ENCODE measurements around the gene SPR. TPM values are rescaled to one million over a fixed set of nuclear protein-coding genes. Genes with fewer than 3 reads are reported as not detected.

SPR gene
- total RNA-seq, 4 donors from 2014 or later = 30.3 to 57.0 (median 50.3) TPM

GRCh38 chr2:72933646-72934151 lies 46.5 kb downstream of the SPR start:
- H3K9me3 ChIP-seq = no peaks in the 10 kb centered on the region
- DNase-seq (ENCODE audit: extremely low spot score) = no peak
- H3K4me1 ChIP-seq = peaks cover 0 to 16% (median 12%) of the 10 kb centered on the region in 4 donors
- TF ChIP-seq, protein P1, sequence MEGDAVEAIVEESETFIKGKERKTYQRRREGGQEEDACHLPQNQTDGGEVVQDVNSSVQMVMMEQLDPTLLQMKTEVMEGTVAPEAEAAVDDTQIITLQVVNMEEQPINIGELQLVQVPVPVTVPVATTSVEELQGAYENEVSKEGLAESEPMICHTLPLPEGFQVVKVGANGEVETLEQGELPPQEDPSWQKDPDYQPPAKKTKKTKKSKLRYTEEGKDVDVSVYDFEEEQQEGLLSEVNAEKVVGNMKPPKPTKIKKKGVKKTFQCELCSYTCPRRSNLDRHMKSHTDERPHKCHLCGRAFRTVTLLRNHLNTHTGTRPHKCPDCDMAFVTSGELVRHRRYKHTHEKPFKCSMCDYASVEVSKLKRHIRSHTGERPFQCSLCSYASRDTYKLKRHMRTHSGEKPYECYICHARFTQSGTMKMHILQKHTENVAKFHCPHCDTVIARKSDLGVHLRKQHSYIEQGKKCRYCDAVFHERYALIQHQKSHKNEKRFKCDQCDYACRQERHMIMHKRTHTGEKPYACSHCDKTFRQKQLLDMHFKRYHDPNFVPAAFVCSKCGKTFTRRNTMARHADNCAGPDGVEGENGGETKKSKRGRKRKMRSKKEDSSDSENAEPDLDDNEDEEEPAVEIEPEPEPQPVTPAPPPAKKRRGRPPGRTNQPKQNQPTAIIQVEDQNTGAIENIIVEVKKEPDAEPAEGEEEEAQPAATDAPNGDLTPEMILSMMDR (IDR thresholded peaks at IDR 0.05) = no peak
- no peak for TF ChIP-seq EP300 (IDR thresholded peaks at IDR 0.05)
- intact Hi-C loops (cut with DNase I) = no loop called here
- WGBS = 92% methylated on average over 11 of the region's 12 CpGs
- H3K27me3 ChIP-seq = peaks cover 0 to 56% (median 6%) of the 10 kb centered on the region in 4 donors
- no peak overlapping the region for H3K27ac ChIP-seq (replicated peaks in 1 of 4)
- H3K36me3 ChIP-seq = no peaks in the 10 kb centered on the region
- no peak overlapping the region for H3K4me3 ChIP-seq

- no peak overlapping the region for H3K27ac ChIP-seq (replicated peaks in 1 of 4)
- peaks cover 0 to 44% (median 0%) of the 10 kb centered on the region in 4 donors for H3K27me3 ChIP-seq
- TF ChIP-seq, protein P1 (IDR thresholded peaks at IDR 0.05) = peak in 1 of 3 experiments; percentile 5
- TF ChIP-seq POLR2AphosphoS5 (IDR thresholded peaks at IDR 0.05) = no peak
- WGBS = 89% methylated on average over 14 of the region's 14 CpGs
- peaks cover 0 to 16% (median 12%) of the 10 kb centered on the region in 4 donors for H3K4me1 ChIP-seq
- DNase-seq (ENCODE audit: extremely low spot score) = no peak
- intact Hi-C loops (cut with DNase I) = no loop called here
- H3K9me3 ChIP-seq = no peaks in the 10 kb centered on the region
- no peaks in the 10 kb centered on the region for H3K36me3 ChIP-seq
- H3K4me3 ChIP-seq = no peak overlapping the region
Observed at GRCh38 chr2:72934683-72935610, 47.7 kb downstream of the SPR start.

DNA sequence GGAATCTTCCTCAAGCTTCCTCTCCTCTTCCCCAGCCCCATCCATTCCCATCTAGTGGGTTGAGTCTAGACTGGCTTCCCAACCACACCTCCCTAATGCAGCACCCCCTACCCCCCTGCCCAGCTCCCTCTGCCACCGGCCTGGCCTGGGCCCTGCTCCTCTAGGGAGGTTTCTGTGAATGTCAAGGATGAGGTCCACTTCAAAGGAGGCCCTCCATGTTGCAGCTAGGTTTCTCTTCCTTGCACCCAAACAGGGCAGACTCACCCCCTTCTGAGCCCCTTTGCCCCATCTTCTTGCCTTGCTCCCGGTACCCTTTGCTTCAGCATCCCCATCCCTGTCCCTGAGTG lies 48.4 kb downstream of the SPR start:
- no peak for DNase-seq (ENCODE audit: extremely low spot score)
- Histone ChIP-seq H3K9me3 (no peaks in the 10 kb centered on the region), H3K36me3 (no peaks in the 10 kb centered on the region), H3K27ac (replicated peaks in 1 of 4) (no peak overlapping the region), H3K4me3 (no peak overlapping the region), H3K27me3 (peaks cover 0 to 40% (median 0%) of the 10 kb centered on the region in 4 donors), H3K4me1 (peaks cover 0 to 16% (median 12%) of the 10 kb centered on the region in 4 donors)
- TF ChIP-seq, protein P1 (IDR thresholded peaks at IDR 0.05) = no peak
- TF ChIP-seq POLR2A (IDR thresholded peaks at IDR 0.05; ENCODE audit: low read depth) (no peak), EP300 (IDR thresholded peaks at IDR 0.05) (no peak), POLR2AphosphoS5 (IDR thresholded peaks at IDR 0.05) (no peak)
- 96% methylated on average over 2 of the region's 2 CpGs for WGBS
- intact Hi-C loops (cut with DNase I) = no loop called here

DNA sequence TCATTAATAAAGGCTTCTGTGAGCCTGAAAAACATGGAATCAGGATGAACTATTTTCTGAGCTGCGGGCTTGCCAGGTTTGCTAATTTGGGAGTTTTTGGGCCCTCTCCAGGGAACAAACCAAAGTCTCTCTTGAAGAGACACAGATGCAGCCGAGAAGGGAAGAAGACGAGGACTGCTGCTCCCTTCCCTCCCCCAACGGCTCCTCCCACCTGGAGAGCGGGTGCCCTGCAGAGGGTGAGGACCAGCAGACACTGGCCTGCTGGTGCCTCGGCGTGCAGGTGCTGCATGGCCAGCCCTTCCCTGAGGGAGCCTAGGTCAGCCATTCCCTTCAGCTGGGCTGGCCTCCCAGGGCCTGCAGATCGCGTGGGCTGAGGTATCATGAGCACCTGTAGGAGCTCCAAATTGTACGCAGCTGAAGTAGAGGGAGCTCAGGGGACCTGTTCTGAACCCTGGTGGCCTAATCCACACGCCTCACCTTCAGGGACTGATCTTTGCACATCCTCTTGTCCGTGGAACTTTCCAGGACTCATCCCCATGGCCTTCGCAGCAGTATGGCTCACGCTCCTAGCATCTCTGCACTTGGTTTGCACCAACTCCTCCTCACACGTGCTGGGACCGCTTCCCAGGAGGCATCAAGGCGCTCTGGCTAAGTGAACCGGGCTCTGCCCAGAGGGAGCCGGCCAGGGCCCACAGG lies 49.6 kb downstream of the SPR start:
- Histone ChIP-seq H3K36me3 (no peaks in the 10 kb centered on the region), H3K9me3 (no peaks in the 10 kb centered on the region), H3K4me1 (peaks cover 0 to 16% (median 12%) of the 10 kb centered on the region in 4 donors), H3K27me3 (peaks cover 0 to 30% (median 0%) of the 10 kb centered on the region in 4 donors), H3K4me3 (no peak overlapping the region), H3K27ac (replicated peaks in 1 of 4) (no peak overlapping the region)
- WGBS = 54% methylated on average over 12 of the region's 19 CpGs
- DNase-seq (ENCODE audit: extremely low spot score) = no peak
- intact Hi-C loops (cut with DNase I) = no loop called here
- no peak for TF ChIP-seq POLR2A (IDR thresholded peaks at IDR 0.05; ENCODE audit: low read depth)
- TF ChIP-seq EP300 (IDR thresholded peaks at IDR 0.05) = no peak
- TF ChIP-seq, protein P1 (IDR thresholded peaks at IDR 0.05) = no peak
- no peak for TF ChIP-seq POLR2AphosphoS5 (IDR thresholded peaks at IDR 0.05)

Measured in esophagus muscularis mucosa (tissue), 4 donors.